ENCODE results near the gene ZFPL1. TPM values are rescaled to one million over a fixed set of nuclear protein-coding genes. Genes with fewer than 3 reads are reported as not detected.
A peak's percentile ranks its signal among the peaks of the same experiment; 100 is the strongest.

The ZFPL1 gene
- total RNA-seq (2013; cell fraction: nucleolus; rRNA removed), result 48.0 and 48.2 TPM in 2 replicates
- total RNA-seq (2014; rRNA removed) (31.7 and 37.2 TPM in 2 replicates), total RNA-seq (2014; rRNA removed; fragmentation: Illumina TruSeq; extraction: Trizol) (11.0 and 13.8 TPM in 2 replicates), total RNA-seq (2021) (29.0 and 31.3 TPM in 2 replicates), polyA plus RNA-seq (2011; rRNA removed) (13.0 and 24.7 TPM in 2 replicates), polyA plus RNA-seq (2014; fragmentation: Illumina TruSeq; extraction: Trizol) (9.7 and 20.5 TPM in 2 replicates), polyA plus RNA-seq (2014; fragmentation: Nextera tagmentation; extraction: Ambion mirVana) (1 to 10 TPM; 2.2 to 5.6 TPM), polyA plus RNA-seq (2014; rRNA removed) (29.3 and 38.0 TPM in 2 replicates), polyA plus RNA-seq (2016; fragmentation: Nextera tagmentation; extraction: Ambion mirVana) (10 to 100 TPM; 36.6 to 37.8 TPM), polyA minus RNA-seq (2011; rRNA and poly(A)+ RNA removed) (24.6 and 30.6 TPM in 2 replicates), Bru-seq, nascent RNA (percentile 88 among the genes with signal in this experiment), BruChase-seq, experiment 1, labeled RNA remaining after a 6-hour chase (percentile 82 among the genes with signal in this experiment), BruChase-seq, experiment 2, labeled RNA remaining after a 2-hour chase (percentile 86 among the genes with signal in this experiment)
- polyA plus RNA-seq (2011; ENCODE audit: low read depth), result 19.0 TPM
- polyA plus RNA-seq (2011; cell fraction: cytosol; rRNA removed), result 31.1 and 31.3 TPM in 2 replicates
- 66.5 and 81.1 TPM in 2 replicates for polyA plus RNA-seq (2011; cell fraction: nucleus; rRNA removed)
- polyA plus RNA-seq (2012), result 32.6 and 52.6 TPM in 2 replicates
- 14.3 and 16.2 TPM in 2 replicates for polyA minus RNA-seq (2011; cell fraction: cytosol; rRNA and poly(A)+ RNA removed)
- polyA minus RNA-seq (2011; cell fraction: nucleus; rRNA and poly(A)+ RNA removed), result 36.6 and 64.6 TPM in 2 replicates
- long read RNA-seq, experiment 1, transcript ZFPL1-201 (8 exons, 1,371 nt), result major isoform, 14 of 15 reads
- long read RNA-seq, experiment 1, partial matches to known transcripts, result 1 of 15 reads
- long read RNA-seq, experiment 1, other reads (novel, unspliced or antisense), result 0 of 15 reads
- long read RNA-seq, experiment 2, partial matches to known transcripts, result 0 of 3 reads
- long read RNA-seq, experiment 2, other reads (novel, unspliced or antisense), result 1 of 3 reads

GRCh38 chr11:65083834-65084597 is at the start of gene ZFPL1, which contains the start of gene CDCA5:
ZFPL1 (plus strand) TSS chr11:65084222; CDS start chr11:65084699, 477 bp downstream.
CDCA5 (minus strand) TSS chr11:65084040; CDS start chr11:65083978, 62 bp downstream.
- under 1% methylated on average over 79 of the region's 79 CpGs for WGBS (ENCODE audit: insufficient coverage, insufficient replicate concordance, low lambda C conversion rate, missing lambda C conversion rate)
- peak within 1 kb of the TSS; percentile 77 for H3K4me2 ChIP-seq (ENCODE audit: control insufficient read depth, insufficient read depth)
- peak within 1 kb of the TSS; percentile 84 for H3K27ac ChIP-seq (ENCODE audit: control insufficient read depth, insufficient read depth)
- FAIRE-seq (peak; percentile 38), DNase-seq (ENCODE audit: low read depth, low spot score) (peak; percentile 75), ATAC-seq (peak; percentile 82)
- CTCF ChIA-PET, result interaction anchor here (1.3 to 2.1 kb wide), 4 partner anchors 27 to 236 kb away, joined by 3 to 11 read pairs (median 4); partner anchors contain the start of genes SNX15 and TM7SF2
- no TSS peak for BruUV-seq (replicated peaks)
- RAD21 ChIA-PET (ENCODE audit: unreplicated experiment), result interaction anchor here (1.8 kb wide), 1 partner anchor 70 kb away, joined by 6 read pairs; the partner anchor contains the start of gene ARL2
- POLR2A ChIA-PET, result interaction anchor here (0.9 to 1.5 kb wide), 4 partner anchors 11 to 51 kb away, joined by 3 to 5 read pairs (median 4); no protein-coding TSS in a partner anchor
- no peaks in the 10 kb centered on the region for H3K9me3 ChIP-seq (replicated peaks; ENCODE audit: control insufficient read depth, insufficient read depth, low read length)
- H3K9ac ChIP-seq (ENCODE audit: control insufficient read depth, insufficient read depth, low read length), result peak within 1 kb of the TSS; percentile 87
- peaks cover 24% of the 10 kb centered on the region for H3K4me1 ChIP-seq (ENCODE audit: control insufficient read depth, insufficient read depth, low read length)
- peak within 1 kb of the TSS; percentile 86 for H3K4me3 ChIP-seq
- H3K79me2 ChIP-seq (ENCODE audit: control insufficient read depth, insufficient read depth, low read length), result peaks cover 50% of the 10 kb centered on the region
- no peaks in the 10 kb centered on the region for H4K20me1 ChIP-seq (ENCODE audit: control insufficient read depth, insufficient read depth)
- in situ Hi-C loops (cut with MboI), result no loop called here
- H3K36me3 ChIP-seq (ENCODE audit: control insufficient read depth in 2 of 2, insufficient read depth in 2 of 2, low read length in 1 of 2), result peaks cover 7 to 15% of the 10 kb centered on the region in 2 experiments
- H3K27me3 ChIP-seq (replicated peaks in 1 of 2; ENCODE audit: control insufficient read depth in 2 of 2, insufficient read depth in 2 of 2, low read length in 1 of 2), result no peaks in the 10 kb centered on the region
- SMC1A ChIA-PET (ENCODE audit: uncharacterized antibody, unreplicated experiment), result interaction anchor here (1.2 to 1.3 kb wide), 2 partner anchors 18 to 43 kb away, joined by 4 read pairs; partner anchors contain the start of gene SAC3D1
- intact Hi-C loops (cut with micrococcal nuclease; ENCODE audit: unreplicated experiment), result loop anchor here (2.0 kb wide), 1 partner anchor 71 kb away; no protein-coding TSS in a partner anchor
- H2AFZ ChIP-seq (ENCODE audit: control insufficient read depth, low read depth, low read length), result peak within 1 kb of the TSS; percentile 82
- TF ChIP-seq SMARCA5 (IDR thresholded peaks at IDR 0.05) (no peak; the same call in 1 of the 2 replicates), NBN (IDR thresholded peaks at IDR 0.05) (peak; percentile 92), BRCA1 (IDR thresholded peaks at IDR 0.05; ENCODE audit: low read depth, low read length) (no peak), RAD51 (IDR thresholded peaks at IDR 0.05) (no peak), MTA3 (IDR thresholded peaks at IDR 0.05; ENCODE audit: borderline replicate concordance, low read length) (no peak), EED (IDR thresholded peaks at IDR 0.05; ENCODE audit: low read depth) (peak; percentile 19; the same call in 1 of the 2 replicates), LARP7 (IDR thresholded peaks at IDR 0.05) (peak; percentile 58; the same call in 1 of the 2 replicates), CBFB (IDR thresholded peaks at IDR 0.05; ENCODE audit: low read depth) (peak; percentile 63), CUX1 (IDR thresholded peaks at IDR 0.05; ENCODE audit: insufficient replicate concordance, low read depth, low read length) (no peak), PAX8 (IDR thresholded peaks at IDR 0.05) (no peak), USF1 (IDR thresholded peaks at IDR 0.05; ENCODE audit: borderline replicate concordance, extremely low read length, insufficient read depth, low read depth, low read length) (no peak), TAF1 (IDR thresholded peaks at IDR 0.05; ENCODE audit: borderline replicate concordance, low read depth, low read length) (peak; percentile 55; the same call in 1 of the 2 replicates), ZNF622 (IDR thresholded peaks at IDR 0.05) (no peak)

Measured in GM12878 (cell line).